Measurements from ENCODE around the gene LRCH3. TPM values are rescaled to one million over a fixed set of nuclear protein-coding genes. Genes with fewer than 3 reads are reported as not detected.
"Not testable (repeated sequence)": the region's sequence is repeated elsewhere in the genome, so short reads cannot be mapped to it uniquely, and the experiment has no call there.

LRCH3 gene
- polyA plus RNA-seq, 4 donors, result 4.6 to 32.2 (median 16.1) TPM

DNA sequence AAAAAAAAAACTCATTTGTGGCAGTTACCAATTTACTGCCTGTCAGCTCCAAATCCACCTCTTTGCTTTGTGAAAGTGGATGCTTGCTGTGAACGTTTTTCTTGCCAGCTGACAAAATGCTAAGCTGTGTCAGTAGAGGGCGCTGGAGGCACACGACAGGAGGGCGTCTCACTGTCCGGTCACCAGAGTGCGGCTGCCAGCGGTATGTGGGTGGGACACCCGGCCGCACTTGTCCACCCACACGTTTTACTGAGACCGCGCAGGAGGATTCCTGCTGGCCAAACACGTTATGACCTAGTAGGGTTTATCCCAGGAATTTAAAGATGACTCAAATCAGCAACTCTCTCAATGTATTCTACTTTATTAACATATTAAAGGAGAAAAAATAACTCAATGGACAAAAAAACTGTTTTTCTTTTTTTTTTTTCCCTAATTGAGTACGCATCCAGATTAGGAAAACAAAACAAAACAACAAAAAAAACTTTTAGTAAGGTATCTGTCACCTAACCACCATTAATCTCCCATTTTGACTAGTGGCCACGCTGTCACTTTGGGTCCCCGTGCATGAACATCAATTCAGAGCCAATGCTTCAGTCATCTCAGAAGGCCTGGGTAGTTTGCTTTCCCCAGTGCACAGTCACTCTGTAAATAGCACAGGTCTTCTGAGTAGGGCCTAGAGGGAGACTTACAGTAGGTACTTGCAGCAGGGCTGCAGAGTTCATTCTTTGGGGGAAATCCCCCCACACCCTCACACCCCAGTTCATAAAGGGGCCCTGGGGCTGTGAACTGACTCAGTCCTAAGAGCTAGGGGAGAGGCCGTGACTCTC, 115.2 kb downstream of the LRCH3 start:
- FAIRE-seq, result no peak
- Histone ChIP-seq H3K9me3 (ENCODE audit: control insufficient read depth in 2 of 2, insufficient read depth in 1 of 2, low read depth in 1 of 2, low read length in 1 of 2) (no peaks in the 10 kb centered on the region), H3K27ac (ENCODE audit: low read depth in 1 of 3, low read length in 2 of 3) (no peak overlapping the region), H3K4me3 (ENCODE audit: low read depth in 1 of 3, low read length in 3 of 3) (no peak overlapping the region), H3K36me3 (ENCODE audit: control insufficient read depth in 3 of 3, insufficient read depth in 2 of 3, low read depth in 1 of 3, low read length in 3 of 3) (peaks cover 0 to 2% (median 0%) of the 10 kb centered on the region in 3 donors), H3K27me3 (ENCODE audit: control insufficient read depth in 3 of 3, insufficient read depth in 3 of 3, low read length in 3 of 3) (no peaks in the 10 kb centered on the region), H3K4me1 (ENCODE audit: control insufficient read depth in 3 of 3, insufficient read depth in 2 of 3, low read depth in 1 of 3, low read length in 2 of 3) (no peaks in the 10 kb centered on the region)
- peak; percentile 73 to 86 for DNase-seq
- WGBS, 3 donors, result 12 to 15% (median 14%) methylated on average over 17 of the region's 17 CpGs

DNA sequence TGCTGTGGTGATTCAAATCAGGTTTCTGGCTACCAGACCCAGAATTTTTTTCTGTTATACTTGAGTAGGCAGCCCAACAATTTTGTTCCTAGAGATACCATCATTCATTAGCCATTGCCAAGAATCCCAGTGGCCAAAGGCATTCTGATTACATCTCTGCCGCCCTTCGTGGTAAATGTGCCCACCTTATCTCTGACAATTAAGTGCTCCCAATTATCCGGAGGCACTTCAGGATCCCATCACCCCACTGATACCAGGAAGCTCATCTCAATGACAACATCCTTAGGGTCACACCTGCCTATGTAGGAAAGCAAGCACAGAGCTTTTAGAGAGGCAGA, 115.8 kb downstream of the LRCH3 start:
- Histone ChIP-seq H3K4me1 (ENCODE audit: control insufficient read depth in 3 of 3, insufficient read depth in 2 of 3, low read depth in 1 of 3, low read length in 2 of 3) (no peaks in the 10 kb centered on the region), H3K27ac (ENCODE audit: low read depth in 1 of 3, low read length in 2 of 3) (no peak overlapping the region), H3K36me3 (ENCODE audit: control insufficient read depth in 3 of 3, insufficient read depth in 2 of 3, low read depth in 1 of 3, low read length in 3 of 3) (no peaks in the 10 kb centered on the region), H3K4me3 (ENCODE audit: low read depth in 1 of 3, low read length in 3 of 3) (no peak overlapping the region), H3K27me3 (ENCODE audit: control insufficient read depth in 3 of 3, insufficient read depth in 3 of 3, low read length in 3 of 3) (no peaks in the 10 kb centered on the region), H3K9me3 (ENCODE audit: control insufficient read depth in 2 of 2, insufficient read depth in 1 of 2, low read depth in 1 of 2, low read length in 1 of 2) (no peaks in the 10 kb centered on the region)
- 31 to 57% (median 41%) methylated on average over 3 of the region's 3 CpGs for WGBS, 3 donors
- FAIRE-seq (no peak), DNase-seq (no peak)

DNA sequence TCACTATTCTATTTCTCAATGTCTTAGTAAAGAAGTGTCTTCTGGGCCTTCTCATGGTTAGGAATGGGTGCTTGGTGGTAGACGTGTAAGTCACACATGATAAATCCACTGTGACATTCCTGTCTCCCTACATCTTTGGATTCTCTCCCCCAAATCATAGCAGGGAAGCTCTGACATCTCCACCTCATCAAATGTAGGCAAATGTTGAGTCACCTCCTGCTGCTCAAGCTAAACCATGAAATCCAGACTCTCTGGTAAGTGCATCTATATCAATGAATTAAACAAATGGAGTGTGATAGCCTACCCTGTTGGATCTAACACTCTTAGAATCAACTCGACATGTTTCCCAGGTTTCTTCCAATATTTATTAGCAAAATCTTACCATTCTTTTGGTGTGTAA, 116.1 kb downstream of the LRCH3 start:
- DNase-seq (no peak), FAIRE-seq (no peak)
- no peak overlapping the region for H3K4me3 ChIP-seq (ENCODE audit: low read depth in 1 of 3, low read length in 3 of 3)
- H3K4me1 ChIP-seq (ENCODE audit: control insufficient read depth in 3 of 3, insufficient read depth in 2 of 3, low read depth in 1 of 3, low read length in 2 of 3), result no peaks in the 10 kb centered on the region
- no peaks in the 10 kb centered on the region for H3K27me3 ChIP-seq (ENCODE audit: control insufficient read depth in 3 of 3, insufficient read depth in 3 of 3, low read length in 3 of 3)
- H3K9me3 ChIP-seq (ENCODE audit: control insufficient read depth in 2 of 2, insufficient read depth in 1 of 2, low read depth in 1 of 2, low read length in 1 of 2), result no peaks in the 10 kb centered on the region
- H3K36me3 ChIP-seq (ENCODE audit: control insufficient read depth in 3 of 3, insufficient read depth in 2 of 3, low read depth in 1 of 3, low read length in 3 of 3), result no peaks in the 10 kb centered on the region
- WGBS, 3 donors, result 67 to 78% (median 72%) methylated on average over 2 of the region's 2 CpGs
- no peak overlapping the region for H3K27ac ChIP-seq (ENCODE audit: low read depth in 1 of 3, low read length in 2 of 3)

DNA sequence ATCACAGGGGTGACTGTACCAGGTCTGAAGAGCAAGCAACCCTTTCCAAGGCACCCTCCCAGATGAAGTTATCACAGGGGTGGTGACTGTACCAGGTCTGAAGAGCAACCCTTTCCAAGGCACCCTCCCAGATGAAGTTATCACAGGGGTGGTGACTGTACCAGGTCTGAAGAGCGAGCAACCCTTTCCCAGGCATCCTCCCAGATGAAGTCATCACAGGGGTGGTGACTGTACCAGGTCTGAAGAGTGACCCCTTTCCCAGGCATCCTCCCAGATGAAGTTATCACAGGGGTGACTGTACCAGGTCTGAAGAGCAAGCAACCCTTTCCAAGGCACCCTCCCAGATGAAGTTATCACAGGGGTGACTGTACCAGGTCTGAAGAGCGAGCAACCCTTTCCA, 117.5 kb downstream of the LRCH3 start:
- H3K27me3 ChIP-seq (ENCODE audit: control insufficient read depth in 3 of 3, insufficient read depth in 3 of 3, low read length in 3 of 3); H3K4me1 ChIP-seq (ENCODE audit: control insufficient read depth in 3 of 3, insufficient read depth in 2 of 3, low read depth in 1 of 3, low read length in 2 of 3); H3K9me3 ChIP-seq (ENCODE audit: control insufficient read depth in 2 of 2, insufficient read depth in 1 of 2, low read depth in 1 of 2, low read length in 1 of 2); FAIRE-seq; DNase-seq; H3K36me3 ChIP-seq (ENCODE audit: control insufficient read depth in 3 of 3, insufficient read depth in 2 of 3, low read depth in 1 of 3, low read length in 3 of 3); H3K4me3 ChIP-seq (ENCODE audit: low read depth in 1 of 3, low read length in 3 of 3); H3K27ac ChIP-seq (ENCODE audit: low read depth in 1 of 3, low read length in 2 of 3): not testable (repeated sequence)
- 92 to 97% (median 92%) methylated on average over 2 of the region's 2 CpGs for WGBS, 3 donors

DNA sequence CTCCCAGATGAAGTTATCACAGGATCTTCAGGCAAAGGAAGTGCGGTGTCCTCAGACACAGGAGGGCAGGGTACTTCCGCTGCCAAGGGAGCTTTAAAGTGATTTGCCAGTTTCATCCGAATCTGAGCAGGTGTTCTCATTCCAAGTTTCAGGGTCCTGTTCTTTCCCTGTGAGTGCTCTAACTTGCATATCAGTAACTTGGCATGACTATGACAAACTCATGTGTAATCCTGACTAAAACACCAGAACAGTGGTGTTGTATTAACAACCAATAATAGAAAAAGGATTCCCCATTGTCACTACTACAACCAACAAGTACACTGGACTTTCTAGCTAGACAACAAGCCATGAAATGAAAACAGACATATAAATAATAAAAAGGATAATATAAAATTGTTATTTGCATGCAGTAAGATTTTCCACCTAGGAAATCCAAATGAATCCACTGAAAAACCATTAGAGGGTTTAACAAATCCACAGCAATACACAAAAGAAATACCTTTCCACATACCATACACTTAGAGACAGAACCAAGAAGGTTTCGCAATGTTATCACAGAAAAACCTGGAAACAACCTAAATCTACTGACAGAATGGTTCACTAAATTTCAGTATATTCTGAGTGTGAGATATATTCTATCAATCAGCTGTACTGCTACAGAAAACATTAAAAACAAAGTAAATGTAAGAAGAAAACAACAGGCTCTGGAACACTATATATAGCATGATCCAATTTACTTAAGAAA, 118.1 kb downstream of the LRCH3 start:
- Histone ChIP-seq H3K4me1 (ENCODE audit: control insufficient read depth in 3 of 3, insufficient read depth in 2 of 3, low read depth in 1 of 3, low read length in 2 of 3) (no peaks in the 10 kb centered on the region), H3K36me3 (ENCODE audit: control insufficient read depth in 3 of 3, insufficient read depth in 2 of 3, low read depth in 1 of 3, low read length in 3 of 3) (peaks cover 0 to 6% (median 0%) of the 10 kb centered on the region in 3 donors), H3K4me3 (ENCODE audit: low read depth in 1 of 3, low read length in 3 of 3) (no peak overlapping the region), H3K9me3 (ENCODE audit: control insufficient read depth in 2 of 2, insufficient read depth in 1 of 2, low read depth in 1 of 2, low read length in 1 of 2) (no peaks in the 10 kb centered on the region), H3K27ac (ENCODE audit: low read depth in 1 of 3, low read length in 2 of 3) (no peak overlapping the region), H3K27me3 (ENCODE audit: control insufficient read depth in 3 of 3, insufficient read depth in 3 of 3, low read length in 3 of 3) (no peaks in the 10 kb centered on the region)
- FAIRE-seq, result no peak
- DNase-seq, result no peak
- 82 to 92% (median 90%) methylated on average over 4 of the region's 4 CpGs for WGBS, 3 donors

DNA sequence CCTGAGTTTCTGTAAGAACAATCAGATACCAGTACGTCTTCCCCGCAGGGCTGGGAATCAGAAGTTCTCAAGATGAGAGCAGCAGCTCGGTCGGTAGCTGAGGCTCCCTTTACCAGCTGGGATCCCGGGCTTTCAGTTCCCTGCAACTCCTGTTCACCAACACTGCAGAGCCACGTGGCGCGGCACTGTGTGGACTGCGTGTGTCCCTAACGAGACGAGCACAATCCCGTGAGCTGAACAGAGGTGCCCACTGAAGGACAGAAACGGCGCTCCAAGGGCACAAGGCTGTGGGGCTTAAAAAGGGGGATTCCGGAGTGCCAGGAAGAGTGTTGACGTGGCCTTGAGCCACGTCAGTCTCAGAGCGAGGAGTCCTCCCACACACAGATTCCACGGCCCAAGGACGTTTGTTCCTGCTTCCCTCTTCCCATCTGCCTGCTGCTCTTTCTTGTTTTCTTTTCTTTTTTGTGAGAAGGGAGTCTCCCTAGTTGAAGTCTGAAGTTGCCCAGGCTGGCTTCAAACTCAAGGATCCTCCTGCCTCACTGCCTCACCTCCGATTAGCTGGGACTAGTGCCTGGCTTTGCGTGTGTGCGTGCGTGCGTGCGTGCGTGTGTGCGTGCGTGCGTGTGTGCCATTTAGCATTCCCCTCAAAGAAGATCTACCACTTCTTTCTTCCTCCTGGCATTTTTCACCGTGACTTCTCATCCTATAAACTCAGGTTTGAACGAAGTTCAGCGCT, 121.9 kb downstream of the LRCH3 start:
- WGBS, 3 donors, result 84 to 89% (median 84%) methylated on average over 33 of the region's 33 CpGs
- H3K4me3 ChIP-seq (ENCODE audit: low read depth in 1 of 3, low read length in 3 of 3), result no peak overlapping the region
- H3K4me1 ChIP-seq (ENCODE audit: control insufficient read depth in 3 of 3, insufficient read depth in 2 of 3, low read depth in 1 of 3, low read length in 2 of 3), result no peaks in the 10 kb centered on the region
- H3K9me3 ChIP-seq (ENCODE audit: control insufficient read depth in 2 of 2, insufficient read depth in 1 of 2, low read depth in 1 of 2, low read length in 1 of 2), result no peaks in the 10 kb centered on the region
- peaks cover 0 to 6% (median 0%) of the 10 kb centered on the region in 3 donors for H3K36me3 ChIP-seq (ENCODE audit: control insufficient read depth in 3 of 3, insufficient read depth in 2 of 3, low read depth in 1 of 3, low read length in 3 of 3)
- DNase-seq (no peak), FAIRE-seq (no peak)
- H3K27me3 ChIP-seq (ENCODE audit: control insufficient read depth in 3 of 3, insufficient read depth in 3 of 3, low read length in 3 of 3), result no peaks in the 10 kb centered on the region
- no peak overlapping the region for H3K27ac ChIP-seq (ENCODE audit: low read depth in 1 of 3, low read length in 2 of 3)

DNA sequence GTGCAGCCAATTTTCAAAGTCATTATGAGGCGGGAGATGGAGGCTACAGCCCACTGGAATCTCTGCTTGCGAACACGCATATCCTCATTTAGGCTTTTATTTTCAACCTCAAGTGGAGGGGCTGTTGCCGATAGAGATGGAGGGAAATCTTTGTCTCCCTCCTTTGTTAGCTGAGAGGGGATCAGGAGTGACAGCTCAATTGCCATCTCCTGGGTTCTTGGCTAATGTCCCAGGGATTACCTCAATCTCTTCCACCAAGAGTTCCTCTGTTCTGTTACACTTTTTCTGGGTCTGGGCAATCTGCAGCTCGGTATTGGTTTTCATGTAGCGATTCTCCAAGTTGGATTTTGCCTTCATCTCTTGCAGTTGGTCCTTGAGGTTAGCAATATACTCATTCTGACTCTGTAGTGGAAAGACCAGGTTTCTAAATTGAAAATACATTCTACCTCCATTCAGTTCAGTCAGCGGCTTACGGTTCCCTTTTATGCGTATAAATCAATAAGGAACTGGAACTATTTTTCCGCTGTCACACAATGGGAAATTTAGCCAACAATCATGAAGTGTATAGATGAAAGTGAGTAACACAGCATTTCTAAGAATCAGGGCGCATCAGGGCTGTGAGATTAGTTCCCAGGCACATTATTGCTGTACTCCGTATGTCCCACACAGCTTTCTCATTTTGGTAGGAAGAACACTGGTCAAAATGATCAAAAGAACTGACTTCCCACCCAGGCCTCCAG, 122.8 kb downstream of the LRCH3 start:
- peaks cover 0 to 6% (median 0%) of the 10 kb centered on the region in 3 donors for H3K36me3 ChIP-seq (ENCODE audit: control insufficient read depth in 3 of 3, insufficient read depth in 2 of 3, low read depth in 1 of 3, low read length in 3 of 3)
- H3K27ac ChIP-seq (ENCODE audit: low read depth in 1 of 3, low read length in 2 of 3), result no peak overlapping the region
- no peaks in the 10 kb centered on the region for H3K9me3 ChIP-seq (ENCODE audit: control insufficient read depth in 2 of 2, insufficient read depth in 1 of 2, low read depth in 1 of 2, low read length in 1 of 2)
- FAIRE-seq (no peak), DNase-seq (no peak)
- 84 to 89% (median 89%) methylated on average over 12 of the region's 12 CpGs for WGBS, 3 donors
- H3K27me3 ChIP-seq (ENCODE audit: control insufficient read depth in 3 of 3, insufficient read depth in 3 of 3, low read length in 3 of 3), result no peaks in the 10 kb centered on the region
- H3K4me3 ChIP-seq (ENCODE audit: low read depth in 1 of 3, low read length in 3 of 3), result no peak overlapping the region
- no peaks in the 10 kb centered on the region for H3K4me1 ChIP-seq (ENCODE audit: control insufficient read depth in 3 of 3, insufficient read depth in 2 of 3, low read depth in 1 of 3, low read length in 2 of 3)
